CD4-positive, alpha-beta T cell treated with Interleukin-10 for 1 hour (primary cell): ENCODE data around the gene PPP1R37.

Experiments used
- DNase-seq: peaks from one replicate; pipeline ENCODE4 v3.0.0-alpha.2; 2020

Gene PPP1R37

GRCh38 chr19:45071969-45072790, 20.8 kb upstream of the PPP1R37 start:
- DNase-seq = no peak

DNA sequence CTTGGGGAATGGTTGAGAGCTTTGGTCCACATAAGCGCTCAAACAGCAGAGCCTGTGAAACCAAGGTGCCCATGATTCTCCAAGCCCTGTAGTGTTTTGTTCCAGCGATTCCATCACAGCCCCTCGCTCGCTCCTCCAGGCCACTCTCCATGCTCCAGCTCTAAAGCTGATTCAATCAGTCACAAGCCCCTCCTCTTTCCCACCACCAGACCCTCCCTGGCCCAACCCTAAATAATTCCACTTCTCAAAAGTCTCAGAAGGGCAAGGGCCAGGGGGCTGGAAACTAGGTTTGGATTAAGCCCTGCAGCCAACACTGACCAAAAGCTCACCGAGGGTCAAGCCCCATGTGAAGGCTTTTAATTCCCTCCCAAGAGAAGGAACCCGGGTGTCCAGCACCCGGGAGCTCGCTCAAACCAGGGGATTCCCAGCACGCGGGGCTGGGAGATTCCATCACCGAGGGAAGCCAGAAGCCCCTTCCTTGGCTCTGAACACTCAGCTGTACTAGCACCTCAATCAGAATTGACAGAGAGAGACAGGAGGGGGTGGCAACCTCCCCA, 18.2 kb upstream of the PPP1R37 start:
- no peak for DNase-seq

GRCh38 chr19:45075301-45076028, 17.5 kb upstream of the PPP1R37 start:
- DNase-seq = peak; percentile 59

DNA sequence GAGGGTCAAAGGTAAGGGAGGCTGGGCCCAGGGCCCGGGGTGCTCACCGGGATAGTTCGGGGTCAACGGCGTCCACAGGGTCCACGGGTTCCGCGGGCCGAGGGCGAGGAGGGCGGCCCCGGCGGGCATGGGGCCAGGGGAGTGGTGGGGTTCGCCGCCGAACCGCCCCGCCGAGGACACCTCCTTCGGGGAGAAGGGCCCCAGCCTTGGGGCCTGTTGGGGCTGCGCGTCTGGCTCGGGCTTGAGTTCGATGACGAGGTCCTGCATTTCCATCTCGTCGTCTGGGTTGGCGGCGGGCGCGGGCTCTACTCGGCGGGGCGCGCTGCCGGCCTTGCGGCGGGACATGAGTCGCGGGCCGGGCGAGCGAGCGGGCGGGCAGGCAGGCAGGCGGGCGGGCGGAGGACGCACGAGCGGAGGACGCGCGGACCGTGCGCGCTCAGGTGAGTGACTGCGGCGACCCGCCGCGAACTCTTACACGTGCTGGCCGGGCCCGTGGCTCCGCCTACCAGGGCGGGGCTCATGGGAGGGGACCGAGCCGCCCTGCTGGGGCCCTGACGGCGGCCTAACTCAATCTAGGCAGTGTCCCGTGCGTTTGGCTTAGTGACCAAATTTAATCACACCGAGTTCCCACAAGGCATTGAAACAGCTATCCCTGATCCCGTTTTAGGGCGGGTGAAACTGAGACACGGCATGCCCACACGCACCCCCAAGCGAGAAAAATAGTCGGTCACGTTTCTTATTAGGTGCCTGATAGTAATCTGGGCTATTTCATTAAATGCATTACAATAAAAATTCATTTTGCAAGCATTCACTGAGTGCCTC, 16.7 kb upstream of the PPP1R37 start, which contains the start of gene ZNF296:
TSS of gene ZNF296 (minus strand) at position 450 of the 822 bp plus-strand sequence. CDS start at position 345, 105 bp downstream.
- DNase-seq = peak; percentile 83

GRCh38 chr19:45076851-45077730, 15.9 kb upstream of the PPP1R37 start:
- no peak for DNase-seq

DNA sequence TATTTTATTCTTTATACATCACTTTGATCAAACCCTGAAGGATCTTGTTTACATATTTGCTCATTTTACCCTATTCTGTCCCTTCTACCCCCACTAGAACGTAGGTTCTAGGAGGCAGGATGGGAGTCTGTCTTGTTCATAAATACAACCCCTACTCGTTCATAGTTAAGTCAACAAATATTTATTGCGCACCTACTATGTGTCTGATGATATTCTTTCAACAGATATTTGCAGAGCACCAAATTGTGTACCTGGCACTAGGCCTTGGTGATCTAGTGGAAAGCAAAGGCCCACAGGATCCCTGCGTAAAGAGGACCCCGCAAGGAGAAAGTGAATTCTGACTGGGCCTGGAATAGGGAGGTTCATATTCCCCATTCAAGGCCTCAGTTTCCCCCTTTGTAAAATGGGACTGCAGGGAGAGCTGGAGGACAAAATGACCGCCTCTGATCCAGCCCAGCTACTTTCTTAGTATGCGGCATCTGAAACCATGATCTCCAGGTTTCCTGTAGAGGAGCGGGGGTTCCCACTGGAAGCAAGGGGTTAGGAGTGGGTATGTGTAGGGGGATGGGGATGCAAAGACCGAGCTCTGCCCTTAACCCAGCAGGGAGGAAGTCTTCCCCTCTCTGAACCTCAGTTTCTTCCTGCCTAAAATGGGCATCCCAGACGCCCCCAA, 14.5 kb upstream of the PPP1R37 start:
- no peak for DNase-seq

DNA sequence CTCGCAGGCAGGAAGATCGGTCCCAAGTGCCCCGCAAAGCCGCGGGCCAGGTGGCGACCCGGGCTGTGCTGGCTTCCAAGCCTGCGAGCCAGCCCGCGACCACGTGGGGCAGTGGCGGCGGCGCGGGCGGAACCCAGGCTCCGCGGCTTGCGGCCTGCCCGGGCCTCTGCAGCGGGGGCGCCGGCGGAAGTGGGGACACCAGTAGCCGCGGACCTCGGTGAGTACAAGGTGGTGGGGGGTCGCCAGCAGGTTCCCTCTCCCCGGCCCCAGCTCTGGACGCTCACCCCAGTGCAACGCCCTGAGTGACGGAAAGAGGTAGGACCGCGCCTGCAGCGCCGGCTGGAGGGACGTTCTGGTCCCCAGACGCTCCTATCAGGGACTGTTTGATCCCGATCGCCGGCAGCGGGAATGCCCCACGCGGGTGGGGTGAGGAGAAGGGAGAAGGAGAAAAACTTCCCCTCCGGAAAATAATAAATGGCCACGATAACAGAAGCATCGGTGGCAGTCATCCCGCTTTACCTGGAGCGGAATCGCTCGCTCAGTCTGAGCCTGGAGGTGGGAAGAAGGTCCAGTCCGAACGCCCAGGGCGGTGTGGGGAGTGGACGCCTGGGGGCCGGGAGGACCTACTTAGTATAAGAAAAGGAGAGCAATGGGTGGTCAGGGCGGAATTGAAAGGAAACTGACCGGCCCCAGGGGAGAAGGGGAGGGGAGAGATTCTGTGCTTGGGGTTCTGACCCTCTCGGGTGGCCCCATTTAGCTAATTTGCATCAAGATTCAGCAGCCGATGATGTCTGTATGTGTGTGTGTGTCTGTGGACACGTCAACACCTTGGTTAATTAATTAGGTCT, 13.7 kb upstream of the PPP1R37 start, which contains the start of gene GEMIN7:
TSS of gene GEMIN7 (plus strand) at position 198 of the 848 bp plus-strand sequence. CDS start 10,855 bp downstream, outside the sequence.
- DNase-seq = peak; percentile 81

GRCh38 chr19:45079911-45080370, 13.0 kb upstream of the PPP1R37 start:
- no peak for DNase-seq

DNA sequence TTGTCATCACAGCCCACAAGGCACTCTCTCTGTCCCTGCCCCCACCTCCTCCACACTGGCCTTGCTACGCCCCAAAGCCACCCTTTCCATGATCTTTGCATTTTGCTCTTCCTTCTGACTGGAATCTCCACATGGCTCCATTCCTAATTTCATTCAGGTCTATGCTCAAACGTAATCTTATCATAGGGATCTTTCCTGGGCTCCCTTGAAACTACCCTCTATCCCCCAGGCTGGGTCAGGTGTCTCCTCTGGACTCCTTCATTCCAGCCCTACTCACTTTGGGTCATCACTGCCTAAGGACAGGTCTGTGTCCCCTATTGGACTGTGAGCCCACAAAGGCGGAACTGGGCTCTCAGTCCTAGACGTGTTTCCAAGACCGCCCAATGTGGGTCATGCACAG, 10.8 kb upstream of the PPP1R37 start:
- DNase-seq = no peak

DNA sequence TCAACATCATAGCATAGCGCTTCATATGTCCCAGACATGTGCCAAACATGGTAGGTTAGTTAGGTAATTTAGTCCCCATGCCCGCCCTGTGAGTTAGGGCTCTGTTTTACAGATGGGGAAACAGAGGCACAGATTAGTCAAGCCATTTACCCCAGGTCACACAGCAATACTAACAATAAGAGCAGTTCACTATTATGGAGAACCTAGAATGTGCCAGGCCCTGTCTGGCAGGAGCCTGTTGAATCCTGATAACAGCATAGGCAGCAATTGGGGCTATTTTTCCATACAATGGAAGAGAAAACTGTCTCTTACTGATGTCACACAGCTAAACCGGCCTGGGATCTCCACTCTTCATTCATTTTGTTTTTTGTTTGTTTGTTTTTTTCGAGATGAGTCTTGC, 6.5 kb upstream of the PPP1R37 start:
- DNase-seq = no peak

DNA sequence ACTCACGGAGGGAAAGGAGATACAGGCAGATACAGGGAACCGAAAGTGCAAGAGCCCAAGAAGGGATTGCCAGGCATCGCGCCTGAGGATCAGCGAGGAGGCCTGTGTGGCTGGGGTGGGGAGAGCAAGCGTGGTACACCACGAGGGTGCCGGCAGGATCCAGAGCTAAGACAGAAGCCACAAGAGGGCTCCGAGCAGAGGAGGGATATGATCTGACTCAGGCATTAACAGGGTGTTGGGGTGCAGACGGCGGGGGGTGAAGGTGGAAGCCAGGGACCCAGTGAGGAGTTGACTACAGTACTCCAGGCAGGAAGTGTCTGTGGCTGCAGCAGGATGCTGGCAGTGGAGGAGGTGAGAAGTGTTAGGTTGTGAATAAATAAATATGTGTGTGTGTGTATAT, 5.4 kb upstream of the PPP1R37 start:
- peak; percentile 83 for DNase-seq

DNA sequence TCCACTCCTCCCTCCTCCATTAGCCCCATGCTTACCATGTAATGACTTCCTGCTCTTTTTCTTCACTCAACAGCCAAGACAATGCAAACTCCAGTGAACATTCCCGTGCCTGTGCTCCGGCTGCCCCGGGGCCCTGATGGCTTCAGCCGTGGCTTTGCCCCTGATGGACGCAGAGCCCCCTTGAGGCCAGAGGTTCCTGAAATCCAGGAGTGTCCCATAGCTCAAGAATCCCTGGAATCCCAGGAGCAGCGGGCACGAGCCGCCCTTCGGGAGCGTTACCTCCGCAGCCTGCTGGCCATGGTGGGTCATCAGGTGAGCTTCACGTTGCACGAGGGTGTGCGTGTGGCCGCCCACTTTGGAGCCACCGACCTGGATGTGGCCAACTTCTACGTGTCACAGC, 2.9 kb upstream of the PPP1R37 start:
- DNase-seq = no peak

DNA sequence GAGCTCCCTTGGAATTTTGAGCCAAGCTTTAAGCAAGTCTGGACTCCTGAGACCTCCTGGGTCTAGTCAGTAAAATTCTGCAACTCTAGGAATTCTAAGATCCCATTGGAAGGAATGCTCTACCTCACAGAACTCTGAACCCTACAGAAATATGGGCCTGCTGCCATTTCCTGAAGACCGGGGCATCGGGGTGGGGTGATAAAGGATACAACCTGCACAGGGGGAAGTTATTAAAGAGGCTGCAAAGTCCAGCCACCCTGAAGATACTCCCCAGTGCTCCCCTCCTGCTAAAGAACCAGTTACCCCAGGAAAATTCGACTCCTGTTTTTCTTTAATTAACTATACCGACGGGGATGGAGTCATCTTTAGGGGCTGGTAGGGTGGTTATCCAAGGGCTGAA, 2.4 kb upstream of the PPP1R37 start:
- no peak for DNase-seq

GRCh38 chr19:45091031-45091923, 1.7 kb upstream of the PPP1R37 start:
- DNase-seq = peak; percentile 98

- no peak for DNase-seq
These were observed 1.2 kb downstream of the PPP1R37 start for GRCh38 chr19:45094137-45094536.

- no peak for DNase-seq
These were observed 1.7 kb downstream of the PPP1R37 start for GRCh38 chr19:45094707-45095106.

GRCh38 chr19:45095496-45096413, 2.8 kb downstream of the PPP1R37 start:
- no peak for DNase-seq

DNA sequence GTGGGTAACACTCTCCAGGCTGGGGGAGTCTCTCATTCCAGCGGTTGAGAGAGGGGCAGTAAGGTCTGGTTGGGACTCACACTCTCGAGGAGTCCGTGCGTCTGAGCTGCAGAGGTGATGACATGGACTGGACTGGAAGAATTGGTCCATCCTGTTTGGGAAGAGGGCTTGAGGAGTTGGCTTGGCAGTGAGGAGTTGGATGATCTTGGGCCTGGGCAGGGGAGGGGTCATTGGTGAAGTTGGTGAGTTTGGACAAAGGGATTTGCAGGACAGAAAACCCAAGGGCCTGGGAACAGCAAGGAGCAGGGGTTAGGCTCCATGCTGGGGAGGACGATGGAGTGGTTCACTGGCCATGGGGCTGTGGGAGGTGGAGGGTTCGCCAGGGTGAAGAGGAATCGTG, 3.7 kb downstream of the PPP1R37 start:
- DNase-seq = no peak
